Cardiac muscle cell (in vitro differentiated cells and primary cell): Measurements from ENCODE around the gene ENPP6. TPM values are rescaled to one million over a fixed set of nuclear protein-coding genes. Genes with fewer than 3 reads are reported as not detected.

Experiments used
- DNase-seq, 2 donors: peaks; one replicate each; pipeline versions ENCODE4 v3.0.0 to v3.0.0-alpha.2; 2010 to 2017; ENCODE audit warnings: low read depth in 1 of 2, low spot score in 1 of 2
- H3K27ac ChIP-seq: fragments of 200-600 bp; sonication (generic); 2 replicates; pipeline ENCODE4 v1.5.1; 2016
- H3K27me3 ChIP-seq: fragments of 200-600 bp; sonication (generic); 2 replicates; pipeline ENCODE4 v1.6.0; 2016; ENCODE audit warnings: control low read depth
- H3K36me3 ChIP-seq: fragments of 200-600 bp; sonication (generic); 2 replicates; pipeline ENCODE4 v1.5.1; 2016; ENCODE audit warnings: control low read depth
- H3K4me1 ChIP-seq: fragments of 200-600 bp; sonication (generic); 2 replicates; pipeline ENCODE4 v1.8.1; 2017; ENCODE audit warnings: low read depth, mild to moderate bottlenecking, mixed run types
- H3K4me3 ChIP-seq: fragments of 200-600 bp; sonication (generic); 2 replicates; pipeline ENCODE4 v1.5.1; 2016; ENCODE audit warnings: mild to moderate bottlenecking
- H3K9me3 ChIP-seq: fragments of 200-600 bp; sonication (generic); 2 replicates; pipeline ENCODE4 v1.5.1; 2017; ENCODE audit warnings: low read depth, mild to moderate bottlenecking, control low read depth
- polyA plus RNA-seq: library from polyadenylated mRNA; unstranded; fragments of >200 nt; fragmentation: Nextera tagmentation; extraction: Ambion mirVana; gene quantifications from 2 replicates; pipeline ENCODE4 v1.2.1, GENCODE V29; 2016
- total RNA-seq: library from RNA; depleted of rRNA; stranded (reverse); fragments of >200 nt; gene quantifications from 2 replicates; pipeline ENCODE4 v1.2.3, GENCODE V29; 2016
- TF ChIP-seq, protein P1 (sequence below): IDR thresholded peaks from 2 replicates; pipeline ENCODE4 v1.5.1; 2012; ENCODE audit warnings: low read depth, mild to moderate bottlenecking, low read length

Gene ENPP6
- total and polyA plus RNA-seq, 2 experiments from 2014 or later: not detected

DNA sequence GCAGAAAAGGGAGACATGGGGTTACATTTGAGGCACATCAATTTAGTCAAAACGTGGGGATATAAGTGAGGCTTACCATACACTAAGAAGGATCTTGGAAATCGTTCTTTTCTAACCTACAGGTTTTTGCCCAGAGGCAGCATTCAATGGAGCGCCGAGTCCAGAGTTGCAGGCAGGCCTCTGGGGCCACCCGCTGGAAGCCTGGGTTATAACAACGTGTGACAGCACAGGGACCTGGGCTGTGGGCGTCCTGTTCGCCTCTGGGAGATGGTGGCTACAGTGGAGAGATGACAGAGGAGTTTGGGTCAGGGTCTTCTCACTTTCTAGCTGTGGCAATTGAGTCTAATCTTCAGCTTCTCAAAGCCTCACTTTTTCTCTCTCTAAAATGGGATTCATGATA is 53.9 kb downstream of the ENPP6 start:
- TF ChIP-seq, protein P1, sequence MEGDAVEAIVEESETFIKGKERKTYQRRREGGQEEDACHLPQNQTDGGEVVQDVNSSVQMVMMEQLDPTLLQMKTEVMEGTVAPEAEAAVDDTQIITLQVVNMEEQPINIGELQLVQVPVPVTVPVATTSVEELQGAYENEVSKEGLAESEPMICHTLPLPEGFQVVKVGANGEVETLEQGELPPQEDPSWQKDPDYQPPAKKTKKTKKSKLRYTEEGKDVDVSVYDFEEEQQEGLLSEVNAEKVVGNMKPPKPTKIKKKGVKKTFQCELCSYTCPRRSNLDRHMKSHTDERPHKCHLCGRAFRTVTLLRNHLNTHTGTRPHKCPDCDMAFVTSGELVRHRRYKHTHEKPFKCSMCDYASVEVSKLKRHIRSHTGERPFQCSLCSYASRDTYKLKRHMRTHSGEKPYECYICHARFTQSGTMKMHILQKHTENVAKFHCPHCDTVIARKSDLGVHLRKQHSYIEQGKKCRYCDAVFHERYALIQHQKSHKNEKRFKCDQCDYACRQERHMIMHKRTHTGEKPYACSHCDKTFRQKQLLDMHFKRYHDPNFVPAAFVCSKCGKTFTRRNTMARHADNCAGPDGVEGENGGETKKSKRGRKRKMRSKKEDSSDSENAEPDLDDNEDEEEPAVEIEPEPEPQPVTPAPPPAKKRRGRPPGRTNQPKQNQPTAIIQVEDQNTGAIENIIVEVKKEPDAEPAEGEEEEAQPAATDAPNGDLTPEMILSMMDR: peak; percentile 67
- no peak overlapping the region for H3K27ac ChIP-seq
- H3K27me3 ChIP-seq: peaks cover 6% of the 10 kb centered on the region
- DNase-seq: peak; percentile 55 to 85
- H3K9me3 ChIP-seq: no peaks in the 10 kb centered on the region
- H3K4me3 ChIP-seq: no peak overlapping the region
- H3K36me3 ChIP-seq: no peaks in the 10 kb centered on the region
- H3K4me1 ChIP-seq: no peaks in the 10 kb centered on the region

DNA sequence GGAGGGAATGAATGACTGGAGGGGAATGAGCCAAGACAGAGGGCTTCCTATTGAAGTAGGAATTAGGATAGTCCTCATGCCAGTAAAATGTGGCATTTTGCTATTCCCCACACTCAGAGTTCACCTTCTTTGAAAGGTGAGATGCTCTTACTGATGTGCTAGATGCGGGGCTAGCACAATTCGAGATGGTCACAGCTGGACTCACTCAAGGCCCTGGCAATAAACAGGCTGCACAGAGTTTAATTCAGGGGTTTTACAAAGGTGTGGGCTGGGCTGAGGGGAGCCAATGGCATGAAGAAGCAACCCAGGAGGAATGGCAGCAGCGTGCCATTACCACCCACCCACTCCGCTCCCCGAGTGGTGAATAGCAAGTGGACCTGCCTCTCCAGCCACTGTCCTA is 55.1 kb downstream of the ENPP6 start:
- DNase-seq: no peak

DNA sequence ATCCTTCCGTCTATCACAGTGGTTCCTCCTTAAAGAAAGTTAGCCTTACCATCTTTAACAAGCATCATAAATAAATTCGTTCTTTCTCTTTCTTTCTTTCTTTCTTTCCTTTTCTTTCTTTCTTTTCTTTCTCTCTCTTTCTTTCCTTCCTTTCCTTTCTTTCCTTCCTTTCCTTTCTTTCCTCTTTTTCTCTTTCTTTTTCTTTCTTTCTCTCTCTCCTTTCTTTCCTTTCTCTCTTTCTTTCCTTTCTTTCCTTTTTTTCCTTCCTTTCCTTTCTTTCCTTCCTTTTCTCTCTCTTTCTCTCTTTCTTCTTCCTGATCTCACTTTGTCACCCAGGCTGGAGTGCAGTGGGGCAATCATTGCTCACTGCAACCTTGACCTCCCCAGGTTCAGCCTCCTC is 60.4 kb downstream of the ENPP6 start:
- TF ChIP-seq, protein P1: no peak
- no peak overlapping the region for H3K4me3 ChIP-seq
- DNase-seq: no peak
- H3K27ac ChIP-seq: no peak overlapping the region
- H3K4me1 ChIP-seq: no peaks in the 10 kb centered on the region
- H3K36me3 ChIP-seq: no peaks in the 10 kb centered on the region
- no peaks in the 10 kb centered on the region for H3K9me3 ChIP-seq
- no peaks in the 10 kb centered on the region for H3K27me3 ChIP-seq

More for the DNA sequence above, 55.1 kb downstream of the ENPP6 start:
- TF ChIP-seq, protein P1: no peak
- Histone ChIP-seq H3K27me3 (peaks cover 4% of the 10 kb centered on the region), H3K27ac (no peak overlapping the region), H3K4me1 (no peaks in the 10 kb centered on the region), H3K9me3 (no peaks in the 10 kb centered on the region), H3K4me3 (no peak overlapping the region), H3K36me3 (no peaks in the 10 kb centered on the region)

DNA sequence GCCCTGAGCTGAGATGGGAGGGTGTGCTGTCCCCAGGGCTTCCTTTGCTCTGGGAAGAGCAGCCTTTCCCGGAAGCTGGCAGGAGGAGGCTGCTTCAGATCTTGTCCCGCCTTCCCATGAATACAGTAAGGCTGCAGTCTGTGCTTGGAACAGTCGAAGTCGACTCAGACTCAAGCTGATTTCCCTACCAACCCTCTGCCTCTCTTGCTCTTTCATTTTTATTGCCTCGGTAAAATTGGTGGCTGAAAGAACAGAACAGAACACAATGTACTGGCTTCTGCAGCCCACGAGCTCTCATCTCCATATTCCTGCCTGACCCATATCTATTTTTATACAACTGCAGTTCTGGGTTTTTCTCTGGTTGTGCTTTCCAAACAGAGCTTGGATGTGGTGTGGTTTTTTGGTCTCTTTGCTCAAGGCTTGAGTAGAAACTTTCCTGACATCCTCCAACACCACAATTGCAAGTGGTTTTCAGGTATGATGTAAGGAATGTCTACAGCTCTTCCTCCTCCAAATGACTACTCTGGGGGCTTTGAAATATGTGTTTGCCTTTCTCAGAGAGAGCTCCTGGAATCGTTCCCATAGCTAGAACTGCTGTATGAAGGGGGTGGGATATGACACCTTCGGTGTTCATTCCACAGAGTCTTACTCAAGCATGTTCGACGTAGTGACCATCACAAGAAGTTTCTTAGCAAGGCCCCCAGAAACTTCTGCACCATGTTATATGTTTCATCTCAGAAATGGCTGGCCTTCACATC is 61.3 kb downstream of the ENPP6 start:
- Histone ChIP-seq H3K9me3 (no peaks in the 10 kb centered on the region), H3K36me3 (no peaks in the 10 kb centered on the region), H3K27me3 (no peaks in the 10 kb centered on the region), H3K4me1 (no peaks in the 10 kb centered on the region), H3K4me3 (no peak overlapping the region), H3K27ac (no peak overlapping the region)
- DNase-seq: no peak
- TF ChIP-seq, protein P1: no peak

DNA sequence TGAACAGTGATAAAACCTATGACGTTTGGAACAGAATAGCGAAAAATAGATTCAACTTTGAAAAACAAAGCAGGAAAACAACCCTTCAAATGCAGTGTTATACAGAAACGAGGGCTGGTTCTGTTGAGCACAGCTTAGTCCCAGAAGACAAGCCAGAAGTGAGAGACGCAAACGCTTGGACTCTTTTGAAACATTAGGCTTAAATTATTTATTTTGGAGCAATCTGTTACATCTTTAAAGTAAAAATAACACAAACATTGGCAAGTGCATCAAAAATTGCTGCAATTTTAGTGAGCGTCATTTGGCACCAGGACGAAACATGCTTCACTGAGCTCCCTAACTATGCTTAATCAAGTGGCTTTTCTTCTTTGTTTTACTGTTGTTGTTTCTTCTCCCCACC is 63.5 kb downstream of the ENPP6 start:
- TF ChIP-seq, protein P1: no peak
- Histone ChIP-seq H3K27ac (no peak overlapping the region), H3K36me3 (no peaks in the 10 kb centered on the region), H3K4me1 (peaks cover 2% of the 10 kb centered on the region), H3K27me3 (no peaks in the 10 kb centered on the region), H3K9me3 (no peaks in the 10 kb centered on the region), H3K4me3 (no peak overlapping the region)
- DNase-seq: no peak
